GM19468 (cell line): ENCODE data around the gene ERICH6.
A peak's percentile ranks its signal among the peaks of the same experiment; 100 is the strongest.

Source experiments
- ATAC-seq: cut with Tn5 transposase; IDR thresholded peaks from one replicate; pipeline ENCODE4 v1.9.1; 2021; ENCODE audit warnings: mild to moderate bottlenecking, moderate library complexity, moderate number of reproducible peaks; ENCODE audit not compliant: unreplicated experiment; ENCODE audit errors: extremely low read depth

The ERICH6 gene

GRCh38 chr3:150691414-150692040 lies 12.2 kb downstream of the ERICH6 start:
- ATAC-seq, result no peak

- ATAC-seq, result no peak
Observed at GRCh38 chr3:150687613-150688012, 16.1 kb downstream of the ERICH6 start.

GRCh38 chr3:150682824-150683223 lies 20.9 kb downstream of the ERICH6 start:
- ATAC-seq, result no peak

GRCh38 chr3:150682279-150682678 lies 21.4 kb downstream of the ERICH6 start:
- no peak for ATAC-seq

GRCh38 chr3:150681057-150681456 lies 22.7 kb downstream of the ERICH6 start:
- peak; percentile 93 for ATAC-seq

- ATAC-seq, result no peak
Observed at GRCh38 chr3:150680562-150680961, 23.2 kb downstream of the ERICH6 start.

- no peak for ATAC-seq
Observed at GRCh38 chr3:150675587-150675986, 28.1 kb downstream of the ERICH6 start.

- no peak for ATAC-seq
Observed at GRCh38 chr3:150673966-150674365, 29.8 kb downstream of the ERICH6 start.

- ATAC-seq, result no peak
Observed at GRCh38 chr3:150666167-150666566, 37.6 kb downstream of the ERICH6 start.

GRCh38 chr3:150663461-150663860 lies 40.3 kb downstream of the ERICH6 start:
- no peak for ATAC-seq

- no peak for ATAC-seq
Observed at GRCh38 chr3:150662410-150663200, 41.1 kb downstream of the ERICH6 start.

- no peak for ATAC-seq
Observed at GRCh38 chr3:150656316-150656715, 47.4 kb downstream of the ERICH6 start.

- ATAC-seq, result no peak
Observed at GRCh38 chr3:150653110-150653561, 50.6 kb downstream of the ERICH6 start.

GRCh38 chr3:150640256-150640655 lies 63.5 kb downstream of the ERICH6 start:
- ATAC-seq, result no peak

GRCh38 chr3:150639262-150639661 lies 64.5 kb downstream of the ERICH6 start:
- ATAC-seq, result no peak

- ATAC-seq, result no peak
Observed at GRCh38 chr3:150636258-150636657, 67.5 kb downstream of the ERICH6 start.

- no peak for ATAC-seq
Observed at GRCh38 chr3:150635526-150635925, 68.2 kb downstream of the ERICH6 start.

GRCh38 chr3:150635076-150635475 lies 68.6 kb downstream of the ERICH6 start:
- ATAC-seq, result no peak

GRCh38 chr3:150631515-150632221 lies 72.1 kb downstream of the ERICH6 start:
- ATAC-seq, result no peak

GRCh38 chr3:150627557-150627956 lies 76.2 kb downstream of the ERICH6 start:
- no peak for ATAC-seq
